GM12873 (cell line): Measurements from ENCODE around the gene TMED5.

Source experiments
- TF ChIP-seq, protein P1 (sequence below): IDR thresholded peaks from 2 replicates; pipeline ENCODE4 v1.5.1; 2012; ENCODE audit warnings: low read depth, mild to moderate bottlenecking, moderate library complexity, low read length, control low read depth; ENCODE audit not compliant: insufficient read depth; ENCODE audit errors: missing control alignments

Gene TMED5

GRCh38 chr1:93148001-93148400 is 32.2 kb downstream of the TMED5 start:
- TF ChIP-seq, protein P1, sequence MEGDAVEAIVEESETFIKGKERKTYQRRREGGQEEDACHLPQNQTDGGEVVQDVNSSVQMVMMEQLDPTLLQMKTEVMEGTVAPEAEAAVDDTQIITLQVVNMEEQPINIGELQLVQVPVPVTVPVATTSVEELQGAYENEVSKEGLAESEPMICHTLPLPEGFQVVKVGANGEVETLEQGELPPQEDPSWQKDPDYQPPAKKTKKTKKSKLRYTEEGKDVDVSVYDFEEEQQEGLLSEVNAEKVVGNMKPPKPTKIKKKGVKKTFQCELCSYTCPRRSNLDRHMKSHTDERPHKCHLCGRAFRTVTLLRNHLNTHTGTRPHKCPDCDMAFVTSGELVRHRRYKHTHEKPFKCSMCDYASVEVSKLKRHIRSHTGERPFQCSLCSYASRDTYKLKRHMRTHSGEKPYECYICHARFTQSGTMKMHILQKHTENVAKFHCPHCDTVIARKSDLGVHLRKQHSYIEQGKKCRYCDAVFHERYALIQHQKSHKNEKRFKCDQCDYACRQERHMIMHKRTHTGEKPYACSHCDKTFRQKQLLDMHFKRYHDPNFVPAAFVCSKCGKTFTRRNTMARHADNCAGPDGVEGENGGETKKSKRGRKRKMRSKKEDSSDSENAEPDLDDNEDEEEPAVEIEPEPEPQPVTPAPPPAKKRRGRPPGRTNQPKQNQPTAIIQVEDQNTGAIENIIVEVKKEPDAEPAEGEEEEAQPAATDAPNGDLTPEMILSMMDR = no peak

- TF ChIP-seq, protein P1 = no peak
These were observed 36.4 kb downstream of the TMED5 start for GRCh38 chr1:93143769-93144168.

- TF ChIP-seq, protein P1 = no peak
These were observed 37.1 kb downstream of the TMED5 start for GRCh38 chr1:93143136-93143535.

DNA sequence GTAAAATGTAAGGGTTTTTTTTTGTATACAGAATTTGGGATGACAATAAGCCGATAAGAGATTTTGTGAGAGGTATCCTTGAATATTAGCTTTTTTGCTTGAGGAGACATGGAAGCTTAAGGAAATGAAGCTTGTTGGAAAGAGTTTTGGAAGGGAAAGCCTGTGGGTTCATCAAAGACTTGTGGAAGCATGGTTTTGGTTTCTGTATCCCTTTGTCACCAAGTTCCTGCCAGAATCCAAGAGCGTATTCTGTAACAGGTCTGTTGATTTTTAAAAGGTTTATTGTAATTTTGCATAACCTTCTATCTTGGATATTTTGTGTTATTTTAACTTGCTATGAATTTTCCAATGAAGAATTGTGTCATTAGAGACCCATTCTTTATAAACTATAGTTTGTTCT is 38.1 kb downstream of the TMED5 start:
- TF ChIP-seq, protein P1 = no peak

GRCh38 chr1:93140106-93140505 is 40.1 kb downstream of the TMED5 start:
- TF ChIP-seq, protein P1 = no peak

DNA sequence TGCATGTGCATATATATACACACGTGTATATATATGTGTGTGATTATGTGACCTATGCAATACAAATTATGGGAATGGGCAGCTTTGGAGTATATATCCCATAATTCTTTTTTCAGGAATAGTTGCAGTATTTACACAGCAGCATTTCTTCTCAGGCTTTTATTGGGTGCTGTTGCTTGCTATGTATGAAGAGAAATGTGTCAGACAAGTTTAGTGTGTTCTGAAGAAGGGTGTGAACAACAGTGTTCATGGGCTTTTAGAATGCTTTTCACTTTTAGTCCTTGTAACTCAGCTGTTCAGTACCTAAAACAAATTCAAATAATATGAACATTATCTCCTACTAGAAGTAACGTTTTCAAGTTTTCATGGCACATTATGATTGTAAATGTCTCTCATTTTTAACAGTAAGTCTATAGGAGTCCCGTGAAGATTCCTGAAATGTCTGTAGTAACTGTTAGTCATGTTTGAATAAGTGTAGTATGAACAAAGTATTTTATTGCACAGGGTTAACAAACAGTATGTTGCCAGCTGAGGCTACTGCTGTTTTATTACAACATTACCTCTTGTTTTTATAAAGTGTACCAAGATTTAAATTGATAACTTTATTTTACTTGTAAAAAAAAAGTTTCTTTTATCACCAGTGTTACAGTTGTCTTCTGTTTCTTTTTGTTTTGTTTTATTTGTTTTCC is 42.5 kb downstream of the TMED5 start:
- TF ChIP-seq, protein P1 = no peak

GRCh38 chr1:93136445-93136844 is 43.8 kb downstream of the TMED5 start:
- TF ChIP-seq, protein P1 = no peak

DNA sequence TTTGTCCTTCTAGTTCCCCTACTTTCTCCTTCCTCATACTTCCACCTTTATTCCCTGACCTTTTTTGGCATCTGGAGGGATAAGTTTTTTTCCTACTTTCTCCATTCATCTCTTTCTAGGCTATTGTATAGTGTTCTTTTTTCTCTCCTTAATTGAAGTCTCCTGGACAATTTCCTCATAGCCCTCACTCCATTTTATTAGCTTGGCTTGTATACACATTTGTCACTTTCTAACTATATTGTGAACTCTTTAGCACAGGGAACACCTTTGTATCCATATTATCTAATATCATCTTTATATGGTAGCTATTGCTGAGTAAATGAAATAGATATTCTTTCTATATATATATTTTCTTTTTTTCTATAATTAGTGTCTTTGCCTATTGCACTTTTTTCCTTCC is 47.6 kb downstream of the TMED5 start:
- TF ChIP-seq, protein P1 = no peak
